ENCODE results near the gene CPT1A. TPM values are rescaled to one million over a fixed set of nuclear protein-coding genes. Genes with fewer than 3 reads are reported as not detected.

CPT1A gene
- total RNA-seq, 1 experiment from 2014 or later, result 36.3 TPM

- BruUV-seq (replicated peaks), result no TSS peak
- no peaks in the 10 kb centered on the region for H3K27me3 ChIP-seq (ENCODE audit: insufficient read depth, low read depth)
- H3K4me1 ChIP-seq (replicated peaks; ENCODE audit: insufficient read depth), result 0 out of 2 replicates have a peak, but pooled peaks cover 9% of the 10 kb centered on the region
- H3K27ac ChIP-seq, result no peak overlapping the region
- no peaks in the 10 kb centered on the region for H3F3A ChIP-seq (ENCODE audit: insufficient read depth, low read depth)
- H3K4me2 ChIP-seq, result no peak overlapping the region
- DNase-seq, result no peak
- H3K79me2 ChIP-seq (ENCODE audit: low read depth), result no peaks in the 10 kb centered on the region
- intact Hi-C loops (cut with micrococcal nuclease; ENCODE audit: unreplicated experiment), result no loop called here
- no peaks in the 10 kb centered on the region for H3K36me3 ChIP-seq (ENCODE audit: low read depth)
- no peaks in the 10 kb centered on the region for H4K20me1 ChIP-seq (ENCODE audit: insufficient read depth)
- no peaks in the 10 kb centered on the region for H3K9me2 ChIP-seq (ENCODE audit: insufficient read depth)
- H3K9me3 ChIP-seq (ENCODE audit: insufficient read depth, low read depth), result no peaks in the 10 kb centered on the region
- H3K4me3 ChIP-seq, result no peak overlapping the region
- ChIA-PET POLR2A (ENCODE audit: unreplicated experiment) (interaction anchor here (0.6 kb wide), 1 partner anchor 200 kb away, joined by 3 read pairs; no protein-coding TSS in a partner anchor), CTCF (no interaction called here)
- no peak for TF ChIP-seq EZH2 (IDR thresholded peaks at IDR 0.05; ENCODE audit: low read depth)
- no peak for TF ChIP-seq CTCF (conservative IDR thresholded peaks at IDR 0.05)
- H2AFZ ChIP-seq, result no peak overlapping the region
Observed at GRCh38 chr11:68882391-68882790, 40.7 kb upstream of the CPT1A start.

GRCh38 chr11:68881320-68881719 is 39.6 kb upstream of the CPT1A start:
- Histone ChIP-seq H3K27me3 (ENCODE audit: insufficient read depth, low read depth) (no peaks in the 10 kb centered on the region), H3K79me2 (ENCODE audit: low read depth) (no peaks in the 10 kb centered on the region), H3K36me3 (ENCODE audit: low read depth) (no peaks in the 10 kb centered on the region), H3K9me3 (ENCODE audit: insufficient read depth, low read depth) (no peaks in the 10 kb centered on the region), H3K4me2 (no peak overlapping the region), H3K27ac (no peak overlapping the region), H4K20me1 (ENCODE audit: insufficient read depth) (no peaks in the 10 kb centered on the region), H3K4me1 (replicated peaks; ENCODE audit: insufficient read depth) (0 out of 2 replicates have a peak, but pooled peaks cover 9% of the 10 kb centered on the region), H3F3A (ENCODE audit: insufficient read depth, low read depth) (no peaks in the 10 kb centered on the region), H2AFZ (no peak overlapping the region), H3K9me2 (ENCODE audit: insufficient read depth) (no peaks in the 10 kb centered on the region), H3K4me3 (no peak overlapping the region)
- no peak for DNase-seq
- TF ChIP-seq EZH2 (IDR thresholded peaks at IDR 0.05; ENCODE audit: low read depth), result no peak
- TF ChIP-seq CTCF (conservative IDR thresholded peaks at IDR 0.05), result no peak
- ChIA-PET POLR2A (ENCODE audit: unreplicated experiment) (interaction anchor here (0.5 kb wide), 1 partner anchor 326 kb away, joined by 6 read pairs; no protein-coding TSS in a partner anchor), CTCF (no interaction called here)
- intact Hi-C loops (cut with micrococcal nuclease; ENCODE audit: unreplicated experiment), result no loop called here
- BruUV-seq (replicated peaks), result no TSS peak

- H3K27ac ChIP-seq, result no peak overlapping the region
- H2AFZ ChIP-seq, result no peak overlapping the region
- DNase-seq, result no peak
- no peaks in the 10 kb centered on the region for H3K36me3 ChIP-seq (ENCODE audit: low read depth)
- H3K9me2 ChIP-seq (ENCODE audit: insufficient read depth), result no peaks in the 10 kb centered on the region
- TF ChIP-seq EZH2 (IDR thresholded peaks at IDR 0.05; ENCODE audit: low read depth) (no peak), CTCF (conservative IDR thresholded peaks at IDR 0.05) (no peak)
- no peak overlapping the region for H3K4me3 ChIP-seq
- 0 out of 2 replicates have a peak, but pooled peaks cover 9% of the 10 kb centered on the region for H3K4me1 ChIP-seq (replicated peaks; ENCODE audit: insufficient read depth)
- intact Hi-C loops (cut with micrococcal nuclease; ENCODE audit: unreplicated experiment), result no loop called here
- CTCF ChIA-PET, result no interaction called here
- no peaks in the 10 kb centered on the region for H3F3A ChIP-seq (ENCODE audit: insufficient read depth, low read depth)
- H3K79me2 ChIP-seq (ENCODE audit: low read depth), result no peaks in the 10 kb centered on the region
- H3K4me2 ChIP-seq, result no peak overlapping the region
- POLR2A ChIA-PET (ENCODE audit: unreplicated experiment), result interaction anchor here (0.5 kb wide), 1 partner anchor 325 kb away, joined by 6 read pairs; no protein-coding TSS in a partner anchor
- BruUV-seq (replicated peaks), result no TSS peak
- H3K27me3 ChIP-seq (ENCODE audit: insufficient read depth, low read depth), result no peaks in the 10 kb centered on the region
- no peaks in the 10 kb centered on the region for H4K20me1 ChIP-seq (ENCODE audit: insufficient read depth)
- no peaks in the 10 kb centered on the region for H3K9me3 ChIP-seq (ENCODE audit: insufficient read depth, low read depth)
Observed at GRCh38 chr11:68880851-68881250, 39.1 kb upstream of the CPT1A start.

All from PC-9 (cell line).